ENCODE results near the gene FRG1.
"Not testable (repeated sequence)": the region's sequence is repeated elsewhere in the genome, so short reads cannot be mapped to it uniquely, and the experiment has no call there.

The FRG1 gene

GRCh38 chr4:189940178-189941004, at the start of gene FRG1:
FRG1 (plus strand) TSS chr4:189940872; CDS start chr4:189941010, 138 bp downstream.
- no peak for DNase-seq

GRCh38 chr4:189897667-189898066, 43.0 kb upstream of the FRG1 start:
- no peak for DNase-seq

- not testable (repeated sequence) for DNase-seq
Measured at GRCh38 chr4:189899481-189900015, 41.1 kb upstream of the FRG1 start.

GRCh38 chr4:189904420-189905027, 36.1 kb upstream of the FRG1 start:
- DNase-seq: not testable (repeated sequence)

- no peak for DNase-seq
Measured at GRCh38 chr4:189912170-189912569, 28.5 kb upstream of the FRG1 start.

GRCh38 chr4:189917161-189917891, 23.3 kb upstream of the FRG1 start:
- DNase-seq: no peak

- no peak for DNase-seq
Measured at GRCh38 chr4:189921058-189921457, 19.6 kb upstream of the FRG1 start.

GRCh38 chr4:189926742-189927141, 13.9 kb upstream of the FRG1 start:
- not testable (repeated sequence) for DNase-seq

GRCh38 chr4:189941005-189941450, 356 bp downstream of the FRG1 start:
- no peak for DNase-seq

- not testable (repeated sequence) for DNase-seq
Measured at GRCh38 chr4:189942412-189942811, 1.7 kb downstream of the FRG1 start.

GRCh38 chr4:189944077-189944476, 3.4 kb downstream of the FRG1 start:
- DNase-seq: not testable (repeated sequence)

- DNase-seq: not testable (repeated sequence)
Measured at GRCh38 chr4:189946906-189947305, 6.2 kb downstream of the FRG1 start.

GRCh38 chr4:189948486-189948885, 7.8 kb downstream of the FRG1 start:
- DNase-seq: not testable (repeated sequence)

- DNase-seq: not testable (repeated sequence)
Measured at GRCh38 chr4:189969291-189969690, 28.6 kb downstream of the FRG1 start.

GRCh38 chr4:189973646-189974045, 33.0 kb downstream of the FRG1 start:
- DNase-seq: no peak

- DNase-seq: no peak
Measured at GRCh38 chr4:189974056-189974455, 33.4 kb downstream of the FRG1 start.

- no peak for DNase-seq
Measured at GRCh38 chr4:189979196-189980047, 38.8 kb downstream of the FRG1 start.

GRCh38 chr4:189980292-189980691, 39.6 kb downstream of the FRG1 start:
- not testable (repeated sequence) for DNase-seq

GRCh38 chr4:189981970-189982369, 41.3 kb downstream of the FRG1 start:
- no peak for DNase-seq

GRCh38 chr4:189983916-189984526, 43.3 kb downstream of the FRG1 start:
- DNase-seq: not testable (repeated sequence)

GRCh38 chr4:189984661-189985060, 44.0 kb downstream of the FRG1 start:
- not testable (repeated sequence) for DNase-seq

Measured in NCI-H1092 treated with DMSO at 0.1 percent for 48 hours (cell line).